GM18508 (cell line): ENCODE data around the gene MAD1L1.
"Not testable (repeated sequence)": the region's sequence is repeated elsewhere in the genome, so short reads cannot be mapped to it uniquely, and the experiment has no call there.

ENCODE experiments used
- ATAC-seq: cut with Tn5 transposase; IDR thresholded peaks from one replicate; pipeline ENCODE4 v1.9.1; 2021; ENCODE audit warnings: moderate number of reproducible peaks; ENCODE audit not compliant: insufficient read depth, unreplicated experiment

The MAD1L1 gene

DNA sequence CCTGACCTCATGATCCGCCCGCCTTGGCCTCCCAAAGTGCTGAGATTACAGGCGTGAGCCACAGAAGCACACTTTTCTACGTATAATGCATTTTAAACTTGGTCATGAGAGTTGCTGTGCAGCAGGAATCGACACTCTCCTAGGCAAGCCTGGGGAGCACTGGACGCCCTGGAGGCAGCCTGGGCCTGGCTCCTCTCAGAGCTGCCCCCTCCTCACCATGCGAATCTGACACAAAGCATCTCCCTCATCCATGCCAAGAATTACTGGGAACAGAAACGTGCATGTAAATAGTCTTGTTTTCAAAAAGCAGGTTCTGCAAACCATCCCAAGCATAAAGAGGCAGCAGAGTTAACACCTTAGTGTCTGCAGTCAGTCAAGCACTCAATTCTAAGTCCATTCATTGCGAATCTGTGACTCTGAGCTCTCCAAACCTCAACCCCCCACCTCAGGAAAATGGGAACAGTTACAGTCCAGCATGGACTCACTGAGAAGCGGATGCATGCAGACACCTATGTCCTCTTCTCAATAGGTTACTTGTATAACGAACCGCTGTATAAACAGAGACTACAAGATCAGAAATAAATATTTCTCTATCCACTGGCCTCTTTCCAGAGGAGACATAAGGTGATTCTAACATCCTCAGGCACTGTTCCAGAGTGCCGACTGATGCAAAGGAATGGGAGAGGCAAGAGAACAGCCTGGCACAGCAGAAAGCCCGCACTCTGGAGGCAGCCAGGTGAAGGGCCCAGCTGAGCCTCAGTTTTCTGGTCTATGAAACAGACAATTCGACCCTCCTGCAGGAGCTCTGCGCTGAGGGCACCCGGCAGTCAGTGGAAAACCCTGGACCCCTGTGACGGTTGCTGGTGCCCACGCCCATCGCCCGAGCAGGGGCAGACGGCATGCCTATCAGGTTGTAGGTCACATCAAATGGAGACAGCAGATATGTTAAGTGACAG lies 68.9 kb downstream of the MAD1L1 start:
- ATAC-seq = no peak

DNA sequence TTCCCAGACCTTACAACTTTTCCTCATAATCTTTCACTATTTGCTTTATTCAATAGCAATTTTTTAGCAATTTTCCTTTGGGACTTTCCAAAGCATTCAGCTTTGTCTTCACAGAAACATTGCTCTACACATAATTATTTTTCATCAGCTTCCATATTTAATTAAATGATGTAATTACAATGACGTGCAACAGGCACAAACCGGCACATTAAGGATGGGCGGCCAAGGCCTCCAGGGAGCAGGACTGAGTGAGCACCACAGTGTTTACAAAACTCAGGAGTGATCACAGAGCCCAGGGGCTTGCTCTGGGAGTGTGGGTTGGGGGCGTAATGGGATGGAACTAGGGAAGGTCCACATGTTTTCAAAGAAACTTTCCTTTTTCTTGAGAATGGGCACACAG lies 69.8 kb downstream of the MAD1L1 start:
- no peak for ATAC-seq

DNA sequence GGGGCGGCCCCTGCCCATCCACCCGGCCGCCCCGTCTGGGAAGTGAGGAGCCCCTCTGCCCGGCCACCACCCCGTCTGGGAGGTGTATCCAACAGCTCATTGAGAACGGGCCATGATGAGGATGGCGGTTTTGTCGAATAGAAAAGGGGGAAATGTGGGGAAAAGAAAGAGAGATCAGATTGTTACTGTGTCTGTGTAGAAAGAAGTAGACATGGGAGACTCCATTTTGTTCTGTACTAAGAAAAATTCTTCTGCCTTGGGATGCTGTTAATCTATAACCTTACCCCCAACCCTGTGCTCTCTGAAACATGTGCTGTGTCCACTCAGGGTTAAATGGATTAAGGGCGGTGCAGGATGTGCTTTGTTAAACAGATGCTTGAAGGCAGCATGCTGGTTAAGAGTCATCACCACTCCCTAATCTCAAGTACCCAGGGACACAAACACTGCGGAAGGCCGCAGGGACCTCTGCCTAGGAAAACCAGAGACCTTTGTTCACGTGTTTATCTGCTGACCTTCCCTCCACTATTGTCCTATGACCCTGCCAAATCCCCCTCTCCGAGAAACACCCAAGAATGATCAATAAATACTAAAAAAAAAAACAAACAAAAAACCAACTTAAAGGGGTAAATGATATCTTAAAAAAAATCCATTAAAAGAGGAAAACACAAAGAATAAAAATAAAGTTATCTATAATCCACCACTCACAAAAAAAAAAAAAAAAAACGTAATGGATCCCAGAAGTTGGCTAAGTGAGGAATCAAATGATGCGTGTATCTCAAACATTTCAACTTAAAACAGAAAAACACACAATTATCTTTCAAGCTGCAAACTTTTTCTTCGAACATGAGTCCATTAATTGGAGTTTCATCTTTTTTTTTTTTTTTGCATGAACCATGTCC lies 70.5 kb downstream of the MAD1L1 start:
- ATAC-seq = not testable (repeated sequence)

DNA sequence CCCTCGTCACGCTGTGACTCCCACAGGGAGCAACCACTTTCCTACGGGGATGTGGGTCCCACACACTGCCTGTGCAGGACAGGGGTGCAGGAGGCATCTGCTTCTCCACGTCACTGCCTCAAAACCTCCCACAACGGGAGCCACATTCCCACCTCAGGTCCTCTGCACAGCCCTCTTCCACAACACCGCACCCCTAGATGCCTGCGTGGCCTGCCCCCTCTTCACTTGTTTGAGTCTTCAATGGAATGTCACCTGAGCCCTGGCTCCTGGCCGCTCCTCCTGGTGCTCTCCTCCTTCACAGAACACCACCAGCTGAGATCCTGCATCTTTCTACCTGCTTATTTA lies 73.6 kb downstream of the MAD1L1 start:
- ATAC-seq = no peak

DNA sequence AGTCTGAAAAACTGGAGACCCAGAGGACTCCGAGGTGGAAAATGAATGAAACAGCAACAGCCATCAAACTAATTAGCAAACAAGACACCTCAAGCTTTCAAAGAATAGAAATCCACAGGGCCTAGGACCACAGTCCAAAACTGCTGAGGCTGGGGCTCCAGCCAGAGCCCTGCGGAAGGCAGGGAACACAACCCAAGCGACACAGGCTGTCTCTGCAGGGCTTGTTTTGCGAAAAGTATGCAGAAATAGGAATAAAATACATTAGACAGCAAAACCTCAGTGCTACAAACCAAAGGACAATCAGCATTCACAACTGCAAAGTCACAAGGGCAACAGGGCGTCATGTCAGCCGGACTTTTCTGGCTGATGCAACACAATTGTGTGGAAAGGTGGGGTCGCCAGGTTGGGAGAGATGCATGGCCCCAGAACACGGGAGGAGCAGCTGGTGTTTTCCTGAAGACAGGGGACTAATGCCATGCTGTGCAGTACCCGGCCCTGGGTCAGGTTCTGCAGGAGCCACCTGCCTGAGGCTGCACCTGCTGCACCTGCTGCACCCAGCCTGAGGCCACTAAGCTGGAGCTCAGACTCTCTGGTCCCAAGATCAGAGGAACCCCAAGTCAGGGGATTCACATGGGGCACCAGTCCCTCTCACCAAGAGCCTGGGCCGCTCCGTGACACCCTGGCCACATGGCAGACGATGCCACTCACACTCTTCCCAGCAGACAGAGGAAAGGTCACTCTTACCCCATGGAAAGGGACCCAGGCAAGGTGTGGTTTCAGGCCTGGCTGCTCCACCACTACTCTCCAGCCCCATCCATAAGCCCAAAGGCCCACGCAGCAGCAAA lies 74.2 kb downstream of the MAD1L1 start:
- ATAC-seq = no peak

DNA sequence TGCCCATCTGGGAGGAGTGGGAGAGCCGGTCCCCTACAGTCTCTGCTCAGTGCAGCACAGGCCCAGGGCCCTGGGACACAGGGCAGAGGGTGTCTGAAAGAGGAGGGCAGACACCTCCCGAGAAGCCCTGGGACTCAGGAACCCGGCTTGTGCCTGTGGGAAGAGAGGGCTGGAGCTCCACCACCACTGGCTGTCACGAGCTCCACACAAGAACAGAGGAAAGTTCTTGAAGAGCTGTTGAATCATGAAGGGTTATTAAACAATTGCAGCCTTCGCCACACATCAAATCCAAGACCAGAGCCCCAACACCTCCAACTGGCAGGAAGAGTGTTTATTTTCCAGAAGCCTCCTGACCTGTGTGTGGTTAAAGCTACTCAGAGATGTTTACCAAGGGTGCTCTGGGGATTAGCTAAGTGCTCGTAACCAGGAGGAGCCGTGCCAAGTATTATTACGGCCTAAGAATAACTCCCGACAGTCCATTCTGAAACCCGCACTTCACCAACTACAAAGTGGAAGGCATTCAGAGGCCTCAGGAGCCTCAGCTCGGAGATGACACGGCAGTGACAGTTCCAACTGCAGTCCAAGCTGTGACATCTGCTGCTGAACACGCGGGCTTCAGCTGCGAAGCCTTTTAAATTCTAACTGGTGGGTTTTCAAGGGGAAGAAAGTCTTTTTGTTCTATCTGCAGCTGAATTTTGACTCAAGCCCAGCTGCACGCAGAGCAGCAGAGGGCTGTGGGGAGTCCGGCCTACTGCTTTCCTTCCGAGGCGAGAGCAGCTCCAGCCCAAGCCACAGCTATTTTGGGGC lies 75.1 kb downstream of the MAD1L1 start:
- ATAC-seq = no peak

DNA sequence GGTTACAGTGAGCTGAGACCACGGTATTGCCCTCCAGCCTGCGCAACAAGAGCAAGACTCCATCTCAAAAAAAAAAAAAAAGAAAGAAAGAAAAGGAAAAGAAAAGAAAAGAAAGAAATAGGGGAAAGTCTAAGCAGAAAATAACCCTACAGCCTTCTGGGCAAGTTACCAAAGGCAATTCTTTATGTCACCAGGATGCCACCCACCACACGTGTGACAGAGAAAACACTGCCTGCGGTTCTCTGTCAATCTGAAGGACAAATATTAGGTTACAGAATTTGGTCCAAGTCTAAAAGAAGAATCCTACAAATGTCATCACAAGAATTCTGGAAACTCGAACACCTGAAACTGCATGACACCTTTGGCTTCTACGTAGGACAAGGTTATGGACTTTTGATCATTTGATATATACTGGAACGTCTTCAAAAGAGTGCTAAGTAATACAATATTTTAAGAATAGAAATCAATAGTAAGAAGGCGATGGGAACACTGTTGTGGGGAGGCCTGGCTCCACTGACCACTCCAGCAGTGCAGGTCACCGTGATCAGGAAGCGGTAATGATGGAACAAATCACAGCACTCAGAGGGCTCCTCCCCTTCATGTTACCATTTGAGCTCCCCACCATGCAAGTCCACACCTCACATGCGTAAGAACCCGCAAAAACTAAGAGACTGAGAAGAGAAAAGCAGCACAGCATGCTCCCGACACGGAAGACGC lies 75.8 kb downstream of the MAD1L1 start:
- no peak for ATAC-seq

DNA sequence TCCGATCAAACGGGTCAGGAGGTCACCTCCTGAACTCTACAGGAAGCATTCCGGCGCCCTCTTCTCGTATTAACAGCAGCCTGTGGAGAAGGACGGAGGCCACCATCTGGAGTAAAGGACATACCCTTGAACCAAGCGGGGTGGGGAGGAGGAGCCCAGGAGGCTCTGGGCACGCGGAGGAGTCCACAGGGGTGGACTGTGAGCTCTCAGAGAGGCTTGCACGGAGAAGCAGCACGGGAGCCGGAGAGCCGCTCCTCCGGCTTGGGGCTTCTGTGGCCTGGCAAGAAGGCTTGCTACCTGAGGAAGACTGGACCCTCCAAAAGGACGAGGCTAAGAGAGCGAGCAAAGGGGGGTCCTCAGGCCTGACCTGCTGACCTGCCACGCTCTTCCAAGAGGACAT lies 77.9 kb downstream of the MAD1L1 start:
- ATAC-seq = no peak

DNA sequence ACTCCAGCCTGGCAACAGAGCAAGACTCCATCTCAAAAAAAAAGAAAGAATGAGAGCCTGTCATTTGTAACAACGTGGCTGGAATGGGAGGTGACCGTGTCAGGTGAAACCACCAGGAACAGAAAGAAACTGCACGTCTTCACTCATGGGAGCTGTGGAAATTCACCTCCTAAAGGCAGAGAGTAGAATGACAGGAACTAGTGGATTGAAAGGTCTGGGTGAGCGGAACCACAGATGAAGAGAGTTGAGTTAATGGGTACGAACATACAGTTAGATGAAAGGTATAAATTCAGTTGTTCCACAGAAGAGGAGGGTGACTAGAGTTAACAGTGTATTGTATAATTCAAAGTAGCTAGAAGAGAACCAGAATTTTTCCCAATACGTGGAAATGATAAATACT lies 78.6 kb downstream of the MAD1L1 start:
- ATAC-seq = no peak

DNA sequence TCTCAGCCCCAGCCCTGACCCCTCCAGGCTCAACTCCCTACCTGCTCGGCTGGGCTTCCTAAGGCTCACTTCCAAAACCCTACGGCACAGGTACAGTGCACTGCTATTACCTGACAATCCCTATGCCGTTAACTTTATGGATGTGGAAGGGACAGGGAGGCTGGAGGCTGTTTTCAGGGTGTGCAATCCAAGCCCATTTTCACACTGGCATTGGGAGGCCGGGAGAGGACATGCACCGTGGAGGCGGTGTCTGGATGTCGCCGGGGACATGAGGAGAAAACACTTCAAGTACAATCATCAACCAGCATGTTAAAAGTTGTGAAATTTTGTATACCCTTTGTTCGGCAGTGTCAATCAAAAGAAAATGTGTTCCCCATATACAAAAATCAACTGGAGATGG lies 80.1 kb downstream of the MAD1L1 start:
- ATAC-seq = no peak

DNA sequence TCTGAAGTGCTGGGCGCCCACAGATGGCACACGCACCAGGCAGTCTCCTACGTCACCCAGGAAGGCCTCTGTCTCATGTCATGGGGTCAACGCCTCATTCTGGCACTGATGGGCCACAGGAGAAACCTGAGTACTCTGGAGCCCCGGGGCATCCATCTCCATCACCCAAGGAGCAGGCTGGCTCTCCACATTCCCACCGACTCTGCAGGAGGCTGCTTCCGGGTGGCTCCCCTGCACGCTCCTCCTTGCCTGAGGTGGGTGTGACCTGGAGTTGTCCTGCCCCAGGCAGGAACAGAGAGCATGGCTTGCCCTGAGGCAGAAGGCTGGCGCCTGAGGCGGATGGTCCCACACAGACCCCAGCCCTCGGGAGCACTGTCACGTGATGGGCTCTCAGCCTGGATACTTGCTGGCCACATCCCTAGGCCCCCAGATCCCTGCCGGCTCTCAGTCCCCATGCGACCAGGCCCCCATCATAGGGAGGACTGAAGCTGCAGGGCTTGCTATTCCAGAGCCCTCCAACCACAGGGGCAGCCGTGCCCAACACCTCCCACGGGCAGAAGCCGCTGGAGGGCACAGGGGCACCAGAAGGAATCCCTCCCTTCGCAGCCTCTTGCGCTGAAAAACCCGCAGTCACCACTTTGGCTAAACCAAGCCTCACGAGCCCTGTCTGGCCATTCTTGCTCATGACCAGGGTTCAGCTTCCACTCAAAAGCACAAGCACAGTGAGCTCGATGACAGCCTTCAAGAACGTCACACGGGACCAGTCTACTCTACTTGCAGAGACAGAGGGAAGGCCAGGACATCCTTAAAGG lies 80.7 kb downstream of the MAD1L1 start:
- no peak for ATAC-seq

DNA sequence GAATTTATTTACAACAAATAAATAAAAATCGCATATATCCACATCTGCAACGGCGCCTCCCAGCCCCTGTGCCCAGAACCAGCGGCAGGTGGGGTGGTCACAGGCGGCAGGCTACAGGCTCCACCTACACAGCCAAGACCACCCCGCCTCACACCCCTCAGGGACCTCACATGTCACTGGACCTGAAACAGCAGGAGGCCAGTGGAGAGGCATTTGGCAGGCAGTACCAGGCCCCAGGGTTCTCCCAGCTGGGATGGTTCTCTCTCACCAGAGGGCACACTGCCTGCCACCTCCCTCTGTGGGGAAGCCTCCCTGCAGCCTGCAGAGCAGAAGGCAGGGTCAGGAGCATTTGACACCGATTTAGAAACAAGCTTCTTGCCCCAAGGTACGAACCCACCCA lies 81.5 kb downstream of the MAD1L1 start:
- no peak for ATAC-seq

DNA sequence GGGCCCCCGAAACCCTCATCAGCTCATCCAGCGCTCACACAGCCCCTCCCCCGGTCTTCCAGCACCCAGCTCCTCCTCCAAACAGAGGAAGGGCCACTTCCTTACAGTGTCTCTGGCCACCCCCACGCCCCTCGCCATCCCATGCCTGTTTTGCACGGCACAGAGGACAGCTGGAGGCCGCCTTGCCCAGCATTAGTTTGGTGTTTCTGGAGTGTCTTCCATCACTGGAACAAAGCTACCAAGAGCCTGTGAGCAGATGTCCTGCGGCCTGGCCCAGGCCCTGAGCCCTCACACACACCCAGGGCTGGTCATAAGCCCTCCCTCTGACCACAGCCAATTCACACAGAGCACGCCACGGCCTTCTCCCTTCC lies 82.3 kb downstream of the MAD1L1 start:
- ATAC-seq = no peak

DNA sequence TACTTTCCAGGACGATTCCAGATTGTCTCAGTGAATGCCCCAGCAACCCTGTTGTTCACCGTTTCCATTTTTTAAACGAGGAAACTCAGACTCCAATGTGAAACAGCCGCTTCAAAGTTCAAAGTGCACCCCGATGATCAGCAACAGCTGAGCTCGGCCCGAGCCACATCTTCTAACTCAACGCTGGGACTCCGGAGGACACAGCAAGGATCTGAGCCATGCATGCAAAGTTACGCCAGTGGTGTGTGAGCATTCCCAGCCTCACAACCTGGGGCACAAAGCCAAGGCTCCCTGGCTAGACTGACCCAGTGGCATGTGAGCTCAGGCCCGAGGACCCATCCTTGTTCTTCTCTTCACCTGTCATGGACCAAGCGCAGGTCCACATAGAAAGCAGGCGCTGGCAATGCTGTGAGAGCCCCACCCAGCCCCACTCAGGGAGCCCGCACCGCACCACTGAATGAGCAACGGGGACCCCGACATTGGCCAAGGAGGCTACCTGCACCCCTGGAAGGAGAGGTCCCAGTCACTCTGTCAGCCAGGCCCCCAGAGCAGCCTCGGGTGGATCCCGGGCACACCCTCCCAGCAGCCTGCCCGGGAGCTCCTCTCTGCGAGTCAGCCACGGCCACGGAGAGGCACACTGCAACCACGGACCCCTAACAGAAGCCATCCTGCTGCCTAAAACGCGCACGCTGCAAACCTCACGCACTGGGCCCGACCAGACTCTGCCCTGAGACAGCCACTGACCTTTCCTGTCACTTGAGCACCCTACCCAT lies 82.9 kb downstream of the MAD1L1 start:
- ATAC-seq = no peak

DNA sequence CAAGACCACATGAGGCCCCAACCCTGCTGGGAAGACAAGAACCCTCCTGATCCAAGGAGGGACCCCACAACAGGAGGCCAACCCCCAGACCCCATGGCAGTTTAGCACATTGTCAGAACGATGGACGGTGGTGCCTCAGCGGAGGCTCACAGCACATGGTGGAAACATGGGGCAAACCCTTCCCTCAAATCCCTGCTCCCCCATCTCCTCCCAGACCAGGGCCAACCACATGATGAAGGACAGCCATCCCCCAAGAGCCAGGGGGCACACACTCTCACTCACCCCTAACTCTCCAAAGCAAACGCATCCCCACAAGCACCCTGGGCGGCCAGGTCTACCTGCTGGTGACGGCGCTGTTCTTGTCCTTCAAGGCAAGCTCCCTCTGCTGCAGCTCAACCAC lies 83.9 kb downstream of the MAD1L1 start:
- ATAC-seq = no peak

DNA sequence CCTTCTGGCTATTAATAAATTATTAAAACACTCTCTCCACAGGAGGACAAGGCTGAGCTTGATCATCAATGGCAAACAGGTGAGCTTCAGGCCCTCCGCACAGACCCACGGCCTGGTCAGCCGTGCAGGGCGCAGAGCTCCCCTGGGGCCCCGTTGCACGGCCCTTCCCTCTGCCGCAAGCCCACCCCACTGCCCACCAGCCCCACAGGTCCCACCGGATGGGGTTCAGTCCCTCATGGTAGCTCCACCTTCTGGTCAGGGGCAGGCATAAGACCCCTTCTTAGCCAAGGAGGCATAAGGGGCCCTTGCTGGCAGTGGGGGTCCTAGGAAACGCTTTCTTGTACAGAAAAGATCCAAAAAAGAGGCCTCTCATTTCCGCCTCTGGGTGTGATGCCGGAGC lies 84.6 kb downstream of the MAD1L1 start:
- no peak for ATAC-seq

DNA sequence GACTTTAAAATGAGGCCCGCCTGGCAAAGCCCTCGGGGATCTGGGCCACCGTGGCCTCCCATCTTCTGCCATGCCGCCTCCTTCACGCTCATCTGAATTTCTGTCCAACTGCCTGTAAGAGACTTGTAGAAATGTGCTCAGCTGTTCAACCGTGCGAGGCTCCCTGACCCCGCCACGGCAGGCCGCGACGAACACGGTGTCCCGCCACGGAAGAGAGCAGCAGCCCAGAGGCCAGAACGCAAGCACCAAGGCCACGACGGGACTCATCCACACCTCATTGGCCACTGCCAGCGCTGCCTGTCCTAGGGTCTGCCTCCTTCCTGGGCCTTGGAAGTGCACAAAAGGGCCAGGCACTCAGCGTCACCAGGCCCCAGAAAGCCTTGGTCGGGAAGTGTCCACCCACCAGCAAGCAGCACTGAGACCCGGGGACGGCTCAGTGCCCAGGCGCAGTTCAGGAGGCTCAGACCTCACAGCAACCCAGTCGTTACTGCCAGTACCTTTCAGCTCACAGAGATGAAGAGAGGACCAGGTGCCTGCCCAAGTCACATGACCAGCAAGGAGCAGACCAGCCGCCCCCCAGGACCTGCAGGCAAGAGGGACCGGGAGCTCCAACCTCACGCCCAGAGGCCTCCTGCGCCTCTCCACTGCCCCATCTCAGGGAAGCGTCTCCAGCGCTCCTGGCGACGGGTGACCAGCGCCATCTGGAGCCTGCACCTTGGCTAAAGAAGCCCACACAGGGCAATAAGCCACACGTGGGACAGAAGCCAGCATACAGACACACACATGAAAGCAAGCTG lies 85.9 kb downstream of the MAD1L1 start:
- ATAC-seq = no peak
